ENCODE results near the gene GAR1. TPM values are rescaled to one million over a fixed set of nuclear protein-coding genes. Genes with fewer than 3 reads are reported as not detected.

GAR1 gene
- total RNA-seq, 1 experiment from 2014 or later, result 40.6 TPM

DNA sequence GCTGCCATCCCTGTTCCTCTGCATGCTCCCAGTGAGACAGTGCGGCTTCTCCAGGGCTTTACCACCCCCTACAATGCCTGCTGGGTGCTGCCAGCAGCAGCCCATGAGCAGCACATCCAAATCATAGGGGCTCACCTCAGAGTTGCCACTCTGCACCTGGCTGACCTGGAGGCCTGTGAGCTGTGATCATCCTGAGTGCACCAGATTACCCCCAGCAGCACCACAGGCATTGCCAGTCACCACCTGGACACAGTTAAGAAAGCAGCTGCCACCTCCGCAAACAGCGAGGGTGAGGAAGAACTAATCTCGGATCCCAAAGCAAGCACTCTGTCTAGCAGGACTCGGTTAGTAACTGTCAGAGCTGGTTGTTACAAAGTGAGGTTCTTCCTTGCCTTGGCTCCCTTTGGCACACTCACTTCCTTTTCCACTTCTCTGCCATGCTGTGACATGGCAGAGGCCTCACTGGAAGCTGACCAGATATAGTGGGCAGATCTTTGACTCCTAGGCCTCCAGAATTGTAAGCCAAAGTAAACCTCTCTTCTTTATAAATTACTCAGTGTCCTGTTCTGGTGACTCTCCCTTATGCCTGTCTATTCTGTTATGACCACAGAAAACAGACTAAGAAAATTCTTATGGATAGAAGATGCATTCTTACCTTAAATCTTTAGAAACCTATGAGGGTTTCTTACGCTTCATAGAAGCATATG is 57.5 kb downstream of the GAR1 start (continued):
- TF ChIP-seq, protein P1, sequence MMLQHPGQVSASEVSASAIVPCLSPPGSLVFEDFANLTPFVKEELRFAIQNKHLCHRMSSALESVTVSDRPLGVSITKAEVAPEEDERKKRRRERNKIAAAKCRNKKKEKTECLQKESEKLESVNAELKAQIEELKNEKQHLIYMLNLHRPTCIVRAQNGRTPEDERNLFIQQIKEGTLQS (IDR thresholded peaks at IDR 0.05), result no peak
- no peak for TF ChIP-seq FOSL1 (IDR thresholded peaks at IDR 0.05; ENCODE audit: low read depth)
- TF ChIP-seq POLR2AphosphoS5 (IDR thresholded peaks at IDR 0.05; ENCODE audit: low read depth, low read length), result no peak

DNA sequence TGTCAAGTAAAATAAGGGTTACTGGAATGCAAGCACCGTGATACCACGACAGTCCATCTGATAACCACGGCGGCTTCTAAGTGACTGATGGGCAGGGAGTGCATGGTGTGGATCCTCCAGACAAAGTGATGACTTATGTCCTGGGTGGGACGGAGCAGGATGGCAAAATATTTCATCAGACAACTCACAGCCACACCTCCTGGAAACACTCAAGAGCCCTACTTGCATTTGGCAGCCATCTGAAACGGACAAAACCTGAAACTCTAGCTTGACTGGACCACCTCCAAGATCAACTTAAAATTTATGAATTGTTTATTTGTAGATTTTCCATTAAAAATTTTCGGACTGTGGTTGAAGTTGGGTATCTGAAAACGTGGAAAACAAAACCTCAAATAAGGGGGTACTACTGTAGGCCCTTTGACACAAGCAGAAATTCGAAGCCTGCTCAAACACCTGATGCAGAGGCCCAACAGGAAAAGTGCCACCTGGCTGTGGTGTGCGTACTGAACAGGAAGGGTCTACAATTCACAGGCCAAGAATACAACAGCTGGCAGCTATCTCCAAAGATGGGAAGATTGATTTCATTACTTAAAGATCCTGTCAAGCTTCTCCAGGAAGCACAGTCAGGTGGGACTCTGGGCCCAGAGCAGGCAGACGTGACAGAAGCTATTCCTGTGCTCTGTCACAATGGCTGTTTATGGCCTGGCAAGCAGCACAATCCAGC is 58.4 kb downstream of the GAR1 start:
- ATAC-seq (no peak), DNase-seq (ENCODE audit: low read depth, low spot score) (peak; percentile 3)
- Histone ChIP-seq H3K9me3 (ENCODE audit: control insufficient read depth in 1 of 2, insufficient read depth in 1 of 2, low read depth in 1 of 2, low read length in 2 of 2) (no peaks in the 10 kb centered on the region), H3K27me3 (ENCODE audit: insufficient read depth, low read length) (no peaks in the 10 kb centered on the region), H3K4me3 (replicated peaks in 1 of 2; ENCODE audit: low read depth in 1 of 2, low read length in 2 of 2) (no peak overlapping the region), H3K4me1 (ENCODE audit: control insufficient read depth in 1 of 2, insufficient read depth in 2 of 2, low read length in 2 of 2) (no peaks in the 10 kb centered on the region), H4K20me1 (ENCODE audit: insufficient read depth) (no peaks in the 10 kb centered on the region), H2AFZ (ENCODE audit: low read depth, low read length, poor library complexity, severe bottlenecking) (no peak overlapping the region), H3K9ac (ENCODE audit: low read length) (no peak overlapping the region), H3K4me2 (ENCODE audit: low read length) (no peak overlapping the region), H3K9me2 (ENCODE audit: insufficient read depth) (no peaks in the 10 kb centered on the region), H3K36me3 (ENCODE audit: control insufficient read depth in 1 of 2, insufficient read depth in 2 of 2, low read length in 2 of 2) (no peaks in the 10 kb centered on the region), H3K79me2 (ENCODE audit: insufficient read depth, low read length) (no peaks in the 10 kb centered on the region), H3K27ac (ENCODE audit: low read depth, low read length) (no peak overlapping the region)
- intact Hi-C loops (cut with micrococcal nuclease), result no loop called here
- POLR2A ChIA-PET, result no interaction called here
- CTCF ChIA-PET, result no interaction called here
- TF ChIP-seq CBX3 (IDR thresholded peaks at IDR 0.05; ENCODE audit: low read depth) (no peak), FOSL1 (IDR thresholded peaks at IDR 0.05; ENCODE audit: low read depth) (no peak), TCF7L2 (IDR thresholded peaks at IDR 0.05; ENCODE audit: borderline replicate concordance, extremely low read depth, insufficient read depth, insufficient read length) (no peak), YY1 (IDR thresholded peaks at IDR 0.05; ENCODE audit: extremely low read depth, insufficient replicate concordance, low read depth, low read length) (no peak), RAD21 (IDR thresholded peaks at IDR 0.05; ENCODE audit: low read depth) (no peak), SP1 (IDR thresholded peaks at IDR 0.05; ENCODE audit: low read depth) (no peak)
- TF ChIP-seq, protein P1 (IDR thresholded peaks at IDR 0.05), result no peak
- TF ChIP-seq, protein P2, sequence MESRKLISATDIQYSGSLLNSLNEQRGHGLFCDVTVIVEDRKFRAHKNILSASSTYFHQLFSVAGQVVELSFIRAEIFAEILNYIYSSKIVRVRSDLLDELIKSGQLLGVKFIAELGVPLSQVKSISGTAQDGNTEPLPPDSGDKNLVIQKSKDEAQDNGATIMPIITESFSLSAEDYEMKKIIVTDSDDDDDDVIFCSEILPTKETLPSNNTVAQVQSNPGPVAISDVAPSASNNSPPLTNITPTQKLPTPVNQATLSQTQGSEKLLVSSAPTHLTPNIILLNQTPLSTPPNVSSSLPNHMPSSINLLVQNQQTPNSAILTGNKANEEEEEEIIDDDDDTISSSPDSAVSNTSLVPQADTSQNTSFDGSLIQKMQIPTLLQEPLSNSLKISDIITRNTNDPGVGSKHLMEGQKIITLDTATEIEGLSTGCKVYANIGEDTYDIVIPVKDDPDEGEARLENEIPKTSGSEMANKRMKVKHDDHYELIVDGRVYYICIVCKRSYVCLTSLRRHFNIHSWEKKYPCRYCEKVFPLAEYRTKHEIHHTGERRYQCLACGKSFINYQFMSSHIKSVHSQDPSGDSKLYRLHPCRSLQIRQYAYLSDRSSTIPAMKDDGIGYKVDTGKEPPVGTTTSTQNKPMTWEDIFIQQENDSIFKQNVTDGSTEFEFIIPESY (IDR thresholded peaks at IDR 0.05; ENCODE audit: extremely low read depth, insufficient replicate concordance, low read length), result no peak
- TF ChIP-seq, protein P3, sequence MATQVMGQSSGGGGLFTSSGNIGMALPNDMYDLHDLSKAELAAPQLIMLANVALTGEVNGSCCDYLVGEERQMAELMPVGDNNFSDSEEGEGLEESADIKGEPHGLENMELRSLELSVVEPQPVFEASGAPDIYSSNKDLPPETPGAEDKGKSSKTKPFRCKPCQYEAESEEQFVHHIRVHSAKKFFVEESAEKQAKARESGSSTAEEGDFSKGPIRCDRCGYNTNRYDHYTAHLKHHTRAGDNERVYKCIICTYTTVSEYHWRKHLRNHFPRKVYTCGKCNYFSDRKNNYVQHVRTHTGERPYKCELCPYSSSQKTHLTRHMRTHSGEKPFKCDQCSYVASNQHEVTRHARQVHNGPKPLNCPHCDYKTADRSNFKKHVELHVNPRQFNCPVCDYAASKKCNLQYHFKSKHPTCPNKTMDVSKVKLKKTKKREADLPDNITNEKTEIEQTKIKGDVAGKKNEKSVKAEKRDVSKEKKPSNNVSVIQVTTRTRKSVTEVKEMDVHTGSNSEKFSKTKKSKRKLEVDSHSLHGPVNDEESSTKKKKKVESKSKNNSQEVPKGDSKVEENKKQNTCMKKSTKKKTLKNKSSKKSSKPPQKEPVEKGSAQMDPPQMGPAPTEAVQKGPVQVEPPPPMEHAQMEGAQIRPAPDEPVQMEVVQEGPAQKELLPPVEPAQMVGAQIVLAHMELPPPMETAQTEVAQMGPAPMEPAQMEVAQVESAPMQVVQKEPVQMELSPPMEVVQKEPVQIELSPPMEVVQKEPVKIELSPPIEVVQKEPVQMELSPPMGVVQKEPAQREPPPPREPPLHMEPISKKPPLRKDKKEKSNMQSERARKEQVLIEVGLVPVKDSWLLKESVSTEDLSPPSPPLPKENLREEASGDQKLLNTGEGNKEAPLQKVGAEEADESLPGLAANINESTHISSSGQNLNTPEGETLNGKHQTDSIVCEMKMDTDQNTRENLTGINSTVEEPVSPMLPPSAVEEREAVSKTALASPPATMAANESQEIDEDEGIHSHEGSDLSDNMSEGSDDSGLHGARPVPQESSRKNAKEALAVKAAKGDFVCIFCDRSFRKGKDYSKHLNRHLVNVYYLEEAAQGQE (IDR thresholded peaks at IDR 0.05; ENCODE audit: low read depth), result no peak
- BruUV-seq (replicated peaks), result no TSS peak
- RAD21 ChIA-PET (ENCODE audit: low non-redundant PET in 1 of 2, low total read pairs in 2 of 2, uncharacterized antibody in 2 of 2, unreplicated experiment in 2 of 2), result no interaction called here

Measured in HCT116 (cell line).